Esophagus muscularis mucosa (tissue), 3 donors: ENCODE results near the gene ANXA4.

Source experiments
- CTCF ChIP-seq, 3 experiments: fragments of 200-600 bp in 2 of 3; fragments of 450-650 bp in 1 of 3; sonication (generic) in 2 of 3; IDR thresholded peaks; one replicate each; pipeline ENCODE4 v1.5.1; 2017 to 2019; ENCODE audit warnings: antibody characterized with exemption in 3 of 3, mild to moderate bottlenecking in 2 of 3, moderate library complexity in 1 of 3
- POLR2A ChIP-seq: fragments of 450-650 bp; IDR thresholded peaks from one replicate; pipeline ENCODE4 v1.6.1; 2017; ENCODE audit warnings: antibody characterized with exemption, moderate library complexity, mild to moderate bottlenecking, low read depth

- no peak for TF ChIP-seq CTCF (IDR thresholded peaks at IDR 0.05)
- TF ChIP-seq POLR2A: no peak
Measured at GRCh38 chr2:69745035-69745434, 3.1 kb downstream of the ANXA4 start.
